Measurements from ENCODE around the gene PTER.

PTER gene

GRCh38 chr10:16545116-16545736, 108.4 kb downstream of the PTER start:
- peak; percentile 86 for DNase-seq

- no peak for DNase-seq
These were observed 111.2 kb downstream of the PTER start for GRCh38 chr10:16547973-16548372.

- DNase-seq: no peak
These were observed 122.5 kb downstream of the PTER start for GRCh38 chr10:16559236-16559773.

DNA sequence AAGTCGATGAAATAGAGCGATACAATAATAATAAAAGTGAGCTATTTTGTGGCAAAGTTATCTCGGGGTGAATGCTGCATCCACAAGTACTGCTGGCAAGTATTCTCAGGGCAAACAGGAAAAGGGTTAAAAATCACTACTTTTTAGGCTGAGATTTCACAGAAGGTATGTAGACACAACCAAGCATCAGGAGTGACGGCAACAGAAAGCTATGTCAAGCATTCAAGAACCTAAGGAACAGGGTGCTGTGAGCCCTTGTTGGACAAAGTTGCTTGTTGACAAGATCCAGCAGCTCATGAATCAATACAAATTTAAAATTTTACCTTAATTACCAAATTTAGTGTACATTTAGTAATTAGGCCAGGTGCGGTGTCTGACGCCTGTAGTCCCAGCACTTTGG, 126.1 kb downstream of the PTER start:
- no peak for DNase-seq

All from NCI-H82 (cell line).